DND-41 (cell line): ENCODE measurements around the gene LCN1.

Source experiments
- ATAC-seq: fragments of 200-7000 bp; cut with Tn5 transposase; 3 replicates; pipeline ENCODE4 v1.9.1; 2021; ENCODE audit warnings: low read depth; ENCODE audit not compliant: insufficient read depth
- DNase-seq: peaks from one replicate; pipeline ENCODE4 v3.0.0-alpha.2; 2020
- H2AFZ ChIP-seq: 2 replicates; pipeline ENCODE4 v1.6.0; 2012; ENCODE audit warnings: low read depth, low read length
- H3K27ac ChIP-seq: 2 replicates; pipeline ENCODE4 v1.5.1; 2012; ENCODE audit warnings: low read length, inconsistent platforms
- H3K27me3 ChIP-seq: fragments of 200-600 bp; sonication (generic); 2 replicates; pipeline ENCODE4 v1.6.0; 2012; ENCODE audit warnings: low read length, mild to moderate bottlenecking, inconsistent platforms; ENCODE audit not compliant: insufficient read depth, poor library complexity
- H3K36me3 ChIP-seq: 2 replicates; pipeline ENCODE4 v1.5.1; 2012; ENCODE audit warnings: low read length, inconsistent platforms; ENCODE audit not compliant: insufficient read depth
- H3K4me1 ChIP-seq: 2 replicates; pipeline ENCODE4 v1.5.1; 2012; ENCODE audit warnings: mild to moderate bottlenecking, low read length; ENCODE audit not compliant: insufficient read depth
- H3K4me2 ChIP-seq: 2 replicates; pipeline ENCODE4 v1.6.0; 2012; ENCODE audit warnings: mild to moderate bottlenecking, moderate library complexity, low read length, inconsistent platforms; ENCODE audit not compliant: insufficient read depth
- H3K4me3 ChIP-seq, 2 experiments: fragments of 200-600 bp in 1 of 2; shearing (Covaris generic) in 1 of 2; 2 replicates each; pipeline ENCODE4 v1.5.1; 2012 to 2016; ENCODE audit warnings: inconsistent platforms in 2 of 2, low read length in 2 of 2, mild to moderate bottlenecking in 2 of 2, low read depth in 1 of 2, moderate library complexity in 1 of 2
- H3K79me2 ChIP-seq: 2 replicates; pipeline ENCODE4 v1.6.0; 2012; ENCODE audit warnings: low read length, inconsistent platforms; ENCODE audit not compliant: insufficient read depth
- H3K9ac ChIP-seq: 2 replicates; pipeline ENCODE4 v1.6.0; 2012; ENCODE audit warnings: low read depth, mild to moderate bottlenecking, inconsistent platforms, low read length, moderate library complexity
- H3K9me3 ChIP-seq: 2 replicates; pipeline ENCODE4 v1.5.1; 2012; ENCODE audit warnings: low read length, moderate library complexity, mild to moderate bottlenecking, inconsistent platforms; ENCODE audit not compliant: insufficient read depth, severe bottlenecking
- H4K20me1 ChIP-seq: 2 replicates; pipeline ENCODE4 v1.6.0; 2012; ENCODE audit warnings: low read length; ENCODE audit not compliant: insufficient read depth
- CTCF ChIP-seq: IDR thresholded peaks from 2 replicates; pipeline ENCODE4 v1.5.1; 2012; ENCODE audit warnings: borderline replicate concordance, low read length, moderate library complexity, mild to moderate bottlenecking; ENCODE audit not compliant: poor library complexity, severe bottlenecking; ENCODE audit errors: extremely low read depth
- EZH2 ChIP-seq: IDR thresholded peaks from 3 replicates; pipeline ENCODE4 v1.6.1; 2012; ENCODE audit warnings: borderline replicate concordance, low read depth, mild to moderate bottlenecking, moderate library complexity, low read length, inconsistent platforms; ENCODE audit not compliant: severe bottlenecking

The LCN1 gene

GRCh38 chr9:135561391-135562234 lies 40.4 kb downstream of the LCN1 start, which contains the start of gene PAEP:
Gene PAEP, plus strand, starts transcription at chr9:135561756.
- no peak within 1 kb of the TSS for H3K27ac ChIP-seq
- no peaks in the 10 kb centered on the region for H3K27me3 ChIP-seq
- DNase-seq (no peak), ATAC-seq (no peak)
- no peaks in the 10 kb centered on the region for H3K79me2 ChIP-seq
- H4K20me1 ChIP-seq: no peaks in the 10 kb centered on the region
- TF ChIP-seq CTCF (no peak), EZH2 (no peak)
- H3K9ac ChIP-seq: no peak within 1 kb of the TSS
- no peak within 1 kb of the TSS for H2AFZ ChIP-seq
- H3K4me1 ChIP-seq: no peaks in the 10 kb centered on the region
- no peak within 1 kb of the TSS for H3K4me2 ChIP-seq
- no peak within 1 kb of the TSS for H3K4me3 ChIP-seq
- H3K9me3 ChIP-seq: no peaks in the 10 kb centered on the region
- H3K36me3 ChIP-seq: no peaks in the 10 kb centered on the region

- DNase-seq (no peak), ATAC-seq (no peak)
- Histone ChIP-seq H3K4me3 (no peak overlapping the region), H3K27me3 (no peaks in the 10 kb centered on the region), H3K9ac (no peak overlapping the region), H3K9me3 (no peaks in the 10 kb centered on the region), H3K4me2 (no peak overlapping the region), H4K20me1 (no peaks in the 10 kb centered on the region), H3K4me1 (no peaks in the 10 kb centered on the region), H2AFZ (no peak overlapping the region), H3K79me2 (no peaks in the 10 kb centered on the region), H3K36me3 (no peaks in the 10 kb centered on the region), H3K27ac (no peak overlapping the region)
- TF ChIP-seq EZH2: no peak
- TF ChIP-seq CTCF: no peak
Measured at GRCh38 chr9:135562235-135562745, 41.0 kb downstream of the LCN1 start.

GRCh38 chr9:135563039-135563476 lies 41.8 kb downstream of the LCN1 start:
- H3K36me3 ChIP-seq: no peaks in the 10 kb centered on the region
- no peaks in the 10 kb centered on the region for H3K27me3 ChIP-seq
- H3K4me3 ChIP-seq: no peak overlapping the region
- TF ChIP-seq CTCF (no peak), EZH2 (no peak)
- DNase-seq: no peak
- no peak overlapping the region for H3K4me2 ChIP-seq
- no peak for ATAC-seq
- no peaks in the 10 kb centered on the region for H3K4me1 ChIP-seq
- H2AFZ ChIP-seq: no peak overlapping the region
- H3K9ac ChIP-seq: no peak overlapping the region
- no peaks in the 10 kb centered on the region for H3K79me2 ChIP-seq
- H4K20me1 ChIP-seq: no peaks in the 10 kb centered on the region
- no peaks in the 10 kb centered on the region for H3K9me3 ChIP-seq
- H3K27ac ChIP-seq: no peak overlapping the region
